GM03348 (cell line): Measurements from ENCODE around the gene TFG.

ENCODE experiments used
- DNase-seq: peaks from one replicate; pipeline ENCODE4 v3.0.0; 2012; ENCODE audit warnings: low spot score

TFG gene

GRCh38 chr3:100706365-100706764, 2.9 kb upstream of the TFG start:
- peak; percentile 18 for DNase-seq

GRCh38 chr3:100708644-100708988, 678 bp upstream of the TFG start:
- no peak for DNase-seq

- peak; percentile 61 for DNase-seq
Observed at GRCh38 chr3:100709842-100710260, 557 bp downstream of the TFG start.

GRCh38 chr3:100710261-100710968, 1.1 kb downstream of the TFG start:
- DNase-seq: peak; percentile 68

GRCh38 chr3:100715176-100715575, 5.9 kb downstream of the TFG start:
- no peak for DNase-seq

GRCh38 chr3:100717063-100717462, 7.8 kb downstream of the TFG start:
- no peak for DNase-seq

- DNase-seq: no peak
Observed at GRCh38 chr3:100717637-100718487, 8.6 kb downstream of the TFG start.

- DNase-seq: peak; percentile 3
Observed at GRCh38 chr3:100719136-100719535, 9.8 kb downstream of the TFG start.

- DNase-seq: no peak
Observed at GRCh38 chr3:100720426-100720825, 11.1 kb downstream of the TFG start.

GRCh38 chr3:100725935-100726513, 16.7 kb downstream of the TFG start:
- no peak for DNase-seq

- no peak for DNase-seq
Observed at GRCh38 chr3:100726706-100727105, 17.4 kb downstream of the TFG start.

- no peak for DNase-seq
Observed at GRCh38 chr3:100730524-100730923, 21.2 kb downstream of the TFG start.

GRCh38 chr3:100732435-100732834, 23.1 kb downstream of the TFG start:
- no peak for DNase-seq

- DNase-seq: peak; percentile 40
Observed at GRCh38 chr3:100737334-100737733, 28.0 kb downstream of the TFG start.

- no peak for DNase-seq
Observed at GRCh38 chr3:100740207-100740606, 30.9 kb downstream of the TFG start.

GRCh38 chr3:100743535-100743934, 34.2 kb downstream of the TFG start:
- DNase-seq: no peak

GRCh38 chr3:100744671-100745070, 35.4 kb downstream of the TFG start:
- DNase-seq: no peak

- no peak for DNase-seq
Observed at GRCh38 chr3:100745617-100746016, 36.3 kb downstream of the TFG start.

- DNase-seq: no peak
Observed at GRCh38 chr3:100746092-100746491, 36.8 kb downstream of the TFG start.

- DNase-seq: no peak
Observed at GRCh38 chr3:100748220-100748619, 38.9 kb downstream of the TFG start.

GRCh38 chr3:100748967-100749366, 39.7 kb downstream of the TFG start:
- no peak for DNase-seq

- DNase-seq: no peak
Observed at GRCh38 chr3:100753846-100754245, 44.6 kb downstream of the TFG start.
